IPS DF 6.9 (cell line): ENCODE results near the gene P2RY11.

Experiments used
- DNase-seq: peaks from one replicate; pipeline ENCODE4 v3.0.0-alpha.2; 2013; ENCODE audit warnings: low read depth, low spot score
- H3K27ac ChIP-seq: one replicate; pipeline ENCODE4 v1.5.1; 2013; ENCODE audit warnings: low read length, control low read depth
- H3K27me3 ChIP-seq: 2 replicates; pipeline ENCODE4 v1.6.1; 2013; ENCODE audit warnings: mild to moderate bottlenecking, low read length; ENCODE audit not compliant: control insufficient read depth, insufficient read depth
- H3K36me3 ChIP-seq: 2 replicates; pipeline ENCODE4 v1.6.1; 2013; ENCODE audit warnings: low read length; ENCODE audit not compliant: control insufficient read depth, insufficient read depth
- H3K4me1 ChIP-seq: 2 replicates; pipeline ENCODE4 v1.6.1; 2013; ENCODE audit warnings: low read length; ENCODE audit not compliant: control insufficient read depth, insufficient read depth
- H3K4me3 ChIP-seq: 2 replicates; pipeline ENCODE4 v1.5.1; 2013; ENCODE audit warnings: mild to moderate bottlenecking, low read length
- H3K9me3 ChIP-seq: 2 replicates; pipeline ENCODE4 v1.6.1; 2013; ENCODE audit warnings: low read length, inconsistent platforms; ENCODE audit not compliant: control insufficient read depth, insufficient read depth
- WGBS: extraction: QIAGEN DNeasy Blood & Tissue Kit; methylation state at CpG from one replicate; pipeline ENCODE4 v1.1.7; 2013; ENCODE audit warnings: mixed read lengths, missing lambda C conversion rate; ENCODE audit not compliant: insufficient read length, insufficient coverage; 5-methylcytosine and 5-hydroxymethylcytosine counted together

P2RY11 gene

DNA sequence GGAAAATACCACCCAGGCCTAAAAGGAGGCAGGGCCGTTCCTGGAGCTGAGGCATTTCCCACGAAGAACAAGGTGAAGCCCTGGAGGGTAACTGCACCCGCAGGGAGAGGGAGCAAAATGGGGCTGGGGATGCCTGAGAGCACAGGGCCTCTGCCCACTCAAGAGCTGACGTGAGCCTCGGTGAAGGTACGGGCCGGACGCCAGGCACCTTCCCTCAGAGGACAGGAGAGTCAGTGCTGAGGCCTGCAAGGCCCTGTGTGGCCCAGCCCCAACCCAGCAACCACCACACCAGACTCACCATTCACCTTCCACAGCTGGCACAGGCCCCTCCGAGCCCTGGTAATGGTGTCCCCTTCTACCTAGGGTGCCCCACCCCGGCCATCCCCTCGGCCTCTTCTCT, 47.0 kb downstream of the P2RY11 start:
- H3K4me1 ChIP-seq: no peaks in the 10 kb centered on the region
- no peak overlapping the region for H3K27ac ChIP-seq
- no peaks in the 10 kb centered on the region for H3K9me3 ChIP-seq
- WGBS: no CpG with 5 or more reads among the region's 11 CpGs
- no peaks in the 10 kb centered on the region for H3K27me3 ChIP-seq
- no peak for DNase-seq
- H3K4me3 ChIP-seq: no peak overlapping the region
- H3K36me3 ChIP-seq: peaks cover 69% of the 10 kb centered on the region

DNA sequence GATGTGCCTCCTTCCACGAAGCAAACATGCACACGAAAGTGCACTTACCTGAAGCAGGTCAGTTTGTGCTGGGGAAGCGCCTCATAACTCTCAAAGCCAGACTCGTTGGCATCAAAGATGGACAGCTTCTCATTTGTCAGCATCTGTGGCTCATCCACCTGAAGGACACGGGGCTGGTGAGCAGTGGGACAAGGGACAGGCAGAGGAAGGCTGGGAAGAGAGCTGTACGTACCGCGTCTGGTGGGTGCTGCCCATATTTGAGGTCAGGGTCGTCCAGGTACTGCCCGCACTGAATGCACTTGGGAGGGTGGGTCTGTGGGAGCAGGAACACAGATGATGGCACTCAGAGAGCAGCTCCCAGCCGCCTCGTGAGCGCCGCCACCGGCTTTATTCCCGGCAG, 48.1 kb downstream of the P2RY11 start:
- Histone ChIP-seq H3K9me3 (no peaks in the 10 kb centered on the region), H3K4me3 (no peak overlapping the region), H3K36me3 (peaks cover 58% of the 10 kb centered on the region), H3K27me3 (no peaks in the 10 kb centered on the region), H3K4me1 (no peaks in the 10 kb centered on the region), H3K27ac (no peak overlapping the region)
- no CpG with 5 or more reads among the region's 16 CpGs for WGBS
- no peak for DNase-seq

DNA sequence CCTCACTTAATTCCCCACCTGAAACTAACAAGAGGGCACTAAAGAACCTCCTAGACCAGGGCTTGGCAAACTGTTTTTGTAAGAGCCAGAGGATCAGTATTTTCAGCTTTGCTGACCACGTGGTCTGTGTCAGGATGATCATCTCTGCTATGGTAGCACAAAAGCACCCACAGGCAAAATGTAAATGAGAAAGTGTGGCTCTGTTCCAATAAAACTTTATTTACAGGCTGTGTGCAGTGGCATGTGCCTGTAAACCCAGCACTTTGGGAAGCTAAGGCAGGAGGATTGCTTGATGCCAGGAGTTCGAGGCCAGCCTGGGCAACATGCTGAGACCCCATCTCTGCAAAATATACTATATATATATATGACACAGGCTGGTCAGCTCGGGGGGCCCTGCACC, 52.0 kb downstream of the P2RY11 start:
- Histone ChIP-seq H3K9me3 (no peaks in the 10 kb centered on the region), H3K27ac (no peak overlapping the region), H3K4me1 (no peaks in the 10 kb centered on the region), H3K4me3 (no peak overlapping the region), H3K27me3 (no peaks in the 10 kb centered on the region), H3K36me3 (peaks cover 44% of the 10 kb centered on the region)
- no CpG with 5 or more reads among the region's 3 CpGs for WGBS
- no peak for DNase-seq
